Stimulated activated CD4-positive, alpha-beta T cell treated with anti-CD3 and anti-CD28 coated beads, Interleukin-12 subunit alpha, Interleukin-12 subunit beta, amount 100 ng/mL, for 4 hours (primary cell): Measurements from ENCODE around the gene FLT3.

Source experiments
- DNase-seq: peaks from one replicate; pipeline ENCODE4 v3.0.0-alpha.2; 2020

The FLT3 gene

DNA sequence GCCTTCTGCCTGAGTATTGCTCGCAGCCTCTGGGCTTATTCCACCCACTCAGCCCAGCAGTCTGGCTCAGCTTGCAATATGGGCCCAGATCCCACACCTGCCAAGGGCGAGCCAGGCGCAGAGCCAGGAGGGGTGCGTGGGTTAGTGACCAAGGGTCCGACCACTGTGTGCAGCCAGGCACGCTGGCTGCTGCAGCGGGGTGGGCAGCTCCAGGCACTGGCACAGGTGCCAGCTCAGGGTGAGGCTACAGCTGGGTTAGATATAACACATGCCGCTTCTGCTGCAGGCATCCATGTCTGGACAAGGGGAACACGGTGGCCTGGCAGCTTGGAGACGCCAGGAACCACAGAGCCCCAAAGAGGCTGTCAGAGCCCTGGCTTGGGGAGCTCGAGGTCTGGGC, 99.3 kb downstream of the FLT3 start:
- no peak for DNase-seq

DNA sequence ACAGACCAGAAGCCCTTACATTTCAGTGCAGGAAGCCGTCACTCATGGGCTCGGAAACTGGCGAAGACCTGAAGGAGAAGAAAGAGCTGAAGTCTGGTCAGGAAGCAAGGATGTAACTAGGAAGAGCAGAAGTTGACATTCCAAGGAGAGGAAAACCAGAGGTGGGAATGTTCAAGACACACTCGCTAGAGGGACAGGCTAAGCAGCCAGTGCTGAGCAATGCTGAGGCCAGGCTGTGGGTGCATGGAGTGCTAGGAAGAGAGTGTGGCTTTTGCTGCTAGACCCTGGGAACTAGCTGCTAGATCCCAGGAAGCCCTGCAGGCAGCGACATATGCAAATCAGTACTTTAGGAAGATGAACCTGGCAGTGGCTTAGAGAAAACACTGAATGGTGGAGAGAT, 99.8 kb downstream of the FLT3 start:
- no peak for DNase-seq

DNA sequence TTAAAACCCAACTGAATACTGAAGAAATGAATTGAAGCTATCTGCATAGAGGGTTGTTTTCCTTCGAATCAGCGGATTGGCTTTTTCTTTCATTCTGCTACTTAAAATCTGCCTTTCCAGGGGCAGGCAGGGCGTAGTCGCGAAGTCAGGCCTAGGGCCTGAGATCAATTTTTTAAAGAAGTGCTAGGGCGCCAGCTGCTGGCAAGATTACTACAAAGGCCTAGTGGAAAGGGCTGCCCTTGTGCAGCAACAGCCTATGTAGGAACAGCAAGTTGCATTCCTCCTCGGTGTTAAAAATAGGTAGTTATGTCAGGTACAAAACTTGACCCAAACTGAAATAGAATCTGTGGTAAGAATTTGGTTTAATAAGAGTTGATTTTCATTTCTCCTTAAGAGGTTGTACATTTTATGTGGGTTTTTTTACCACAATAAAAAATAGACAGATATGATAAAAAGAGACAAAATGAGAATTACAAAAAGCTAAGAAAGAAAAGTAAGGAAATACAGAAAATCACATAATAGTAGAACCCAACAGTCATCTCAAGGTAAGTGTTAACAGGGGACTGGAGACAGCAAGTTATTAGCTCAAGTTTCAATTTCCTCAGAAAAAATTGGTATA, 102.4 kb downstream of the FLT3 start:
- DNase-seq: no peak

DNA sequence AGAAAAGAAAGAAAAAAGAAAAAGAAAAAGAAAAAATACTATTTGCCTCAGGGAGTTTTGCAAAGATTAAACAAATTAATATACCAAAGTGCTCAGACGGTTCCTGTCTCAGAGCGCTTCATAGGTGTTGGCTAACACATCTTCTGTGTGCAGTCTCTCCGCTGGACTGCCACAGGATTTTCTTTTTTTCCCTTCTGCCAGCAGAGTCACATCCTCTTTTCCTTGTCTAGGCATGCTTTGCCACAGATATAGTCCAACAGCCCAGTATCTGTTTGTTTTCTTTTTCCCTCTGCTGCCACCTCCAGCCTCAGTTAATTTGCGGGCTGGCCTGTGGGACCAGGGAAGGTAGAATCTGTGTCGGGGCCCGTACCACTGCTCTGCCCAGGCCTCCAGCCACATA, 108.5 kb downstream of the FLT3 start:
- DNase-seq: no peak

DNA sequence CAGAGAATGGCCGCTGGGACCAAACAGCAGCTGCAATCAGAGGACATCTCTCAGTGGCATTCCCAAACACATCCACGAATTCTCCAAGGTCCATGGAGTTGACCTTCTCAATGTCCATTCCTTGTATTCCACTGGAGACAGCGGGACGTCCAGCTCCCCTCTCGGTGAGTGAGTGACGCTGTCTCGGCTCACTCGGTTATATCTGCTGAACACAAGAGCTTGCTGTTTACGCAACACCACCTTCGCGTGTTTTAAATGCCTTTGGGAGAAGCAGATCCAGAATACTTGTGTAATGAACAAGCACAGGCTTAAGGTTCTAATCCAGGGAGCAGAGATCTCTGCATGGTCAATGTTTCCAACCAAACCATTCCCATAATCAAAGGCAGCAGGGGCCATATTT, 111.9 kb downstream of the FLT3 start, which contains the start of gene URAD:
Gene URAD, minus strand, starts transcription at position 174 of the 400 bp plus-strand sequence. Its CDS starts 56 bp downstream, at position 118.
- DNase-seq: no peak

DNA sequence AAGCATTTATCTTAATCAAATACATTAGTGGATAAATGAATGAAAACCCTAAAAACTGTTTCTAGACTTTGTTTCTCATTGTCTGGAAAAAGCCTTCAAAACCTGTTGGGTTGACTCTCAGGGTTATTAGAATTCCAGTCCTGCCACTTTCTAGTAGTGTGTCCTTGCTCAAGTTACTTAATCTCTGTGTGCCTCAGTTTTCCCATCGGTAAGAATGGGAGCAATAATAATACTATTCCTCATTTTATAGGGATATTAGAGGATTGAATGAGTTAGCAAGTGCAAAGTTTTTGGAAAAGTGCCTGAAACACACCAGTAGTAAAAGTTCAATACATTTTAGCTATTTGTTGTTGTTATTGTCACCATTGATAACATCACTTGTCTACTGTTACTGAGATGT, 114.8 kb downstream of the FLT3 start:
- no peak for DNase-seq

DNA sequence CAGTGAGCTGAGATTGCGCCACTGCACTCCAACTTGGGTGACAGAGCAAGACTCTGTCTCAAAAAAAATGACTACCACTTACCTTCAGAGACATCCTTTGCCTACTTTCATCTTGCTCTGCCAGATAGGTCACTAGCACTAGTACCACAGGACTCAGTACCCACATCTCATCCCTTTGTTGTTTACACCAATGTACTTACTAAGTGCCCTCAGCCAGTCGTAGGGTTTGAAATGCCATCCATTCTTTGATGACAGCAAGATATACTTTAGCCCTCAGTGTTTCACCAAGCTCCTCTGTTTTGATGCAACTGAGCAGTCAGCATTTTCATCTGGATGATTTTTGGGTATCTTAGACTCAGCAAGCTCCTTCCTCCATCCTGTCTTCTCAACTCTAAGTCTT, 118.0 kb downstream of the FLT3 start:
- DNase-seq: no peak

DNA sequence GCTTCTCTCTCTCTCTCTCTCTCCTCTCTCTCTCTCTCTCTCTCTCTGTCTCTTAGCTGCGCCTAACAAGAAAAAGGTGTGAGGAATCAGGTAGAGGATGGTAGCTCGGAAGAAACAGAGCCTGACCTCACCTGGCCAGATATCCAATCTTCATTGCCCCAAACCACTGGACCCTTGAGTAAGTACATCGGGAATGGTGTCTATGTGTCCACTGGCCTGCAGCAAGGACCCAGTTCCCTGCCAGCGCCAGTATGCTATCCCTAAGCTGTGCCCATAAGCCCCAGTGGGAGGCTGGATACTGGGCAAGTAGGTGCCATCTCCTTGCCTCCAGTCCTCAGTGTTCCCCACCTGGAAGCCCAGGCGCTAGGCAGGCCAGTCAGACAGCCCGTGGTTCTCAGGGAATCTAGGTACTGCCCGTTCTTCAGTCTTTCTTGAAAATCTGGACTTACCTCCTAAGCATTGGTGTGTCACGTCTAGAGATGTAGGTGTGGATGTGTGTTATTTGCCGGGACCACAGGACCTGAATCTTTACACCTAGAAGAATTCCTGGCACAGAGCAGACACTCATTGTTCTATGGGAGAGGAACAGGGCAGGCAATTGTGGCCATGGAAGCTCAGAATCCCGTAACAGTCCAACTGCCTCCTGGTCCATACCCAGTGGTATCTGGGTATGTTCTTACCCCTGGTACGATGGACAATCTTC, 119.2 kb downstream of the FLT3 start:
- DNase-seq: no peak

DNA sequence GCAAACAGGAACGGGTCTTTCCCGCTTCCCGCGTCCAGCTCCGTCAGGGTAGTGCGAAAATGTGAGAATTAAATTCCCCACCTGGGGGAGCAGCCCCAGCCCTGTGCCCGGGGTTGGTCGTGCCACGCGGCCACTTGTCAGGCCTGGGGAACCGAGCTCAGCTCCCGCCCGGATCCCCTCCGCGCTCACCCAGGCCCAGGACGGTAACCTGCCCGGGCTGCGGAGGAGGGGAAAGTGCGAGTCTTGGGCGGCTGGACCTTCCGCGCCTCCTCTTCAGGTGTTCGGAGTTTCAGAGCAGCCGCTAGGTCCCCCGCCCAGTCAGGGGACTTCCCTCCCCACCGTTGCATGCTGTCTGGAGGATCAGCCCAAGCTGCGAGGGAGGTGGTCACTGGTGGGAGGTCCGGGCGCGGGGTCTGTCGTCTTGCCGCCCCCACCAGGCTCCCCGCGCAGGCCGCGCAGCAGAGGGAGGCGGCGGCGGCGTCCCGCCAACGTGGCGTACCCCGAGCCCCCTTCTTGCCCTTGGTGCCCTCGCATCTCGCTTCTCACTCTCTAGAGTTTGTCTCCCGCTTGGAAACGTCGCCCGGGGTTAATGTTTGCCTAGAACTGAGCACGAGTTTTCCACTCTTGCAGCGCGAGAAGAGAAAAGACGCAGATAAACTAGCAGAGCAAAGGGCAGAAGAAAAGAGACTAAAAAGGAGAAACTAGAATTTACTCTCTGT, 119.9 kb downstream of the FLT3 start:
- DNase-seq: no peak

DNA sequence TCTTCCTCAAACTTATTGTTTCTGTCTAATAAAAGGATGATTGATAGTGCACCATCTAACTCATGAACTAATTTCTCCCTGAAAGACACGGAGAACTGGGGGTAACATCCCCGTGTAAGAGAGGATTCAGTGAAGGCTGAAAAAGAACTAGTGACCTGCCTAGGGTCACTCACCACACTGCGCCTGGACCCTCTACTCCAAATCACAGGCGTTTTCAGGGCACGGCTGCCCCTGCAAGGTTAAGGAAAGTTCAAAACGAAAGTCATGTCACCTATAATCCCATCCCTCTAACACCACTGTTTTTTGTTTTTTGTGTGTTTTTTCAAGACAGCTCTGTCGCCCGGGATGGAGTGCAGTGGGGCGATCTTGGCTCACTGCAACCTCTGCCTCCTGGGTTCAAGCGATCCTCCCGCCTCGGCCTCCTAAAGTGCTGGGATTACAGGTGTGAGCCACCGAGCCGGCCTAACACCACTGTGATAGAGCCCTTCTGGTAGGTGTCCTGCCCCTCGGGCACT, 120.6 kb downstream of the FLT3 start:
- DNase-seq: no peak

DNA sequence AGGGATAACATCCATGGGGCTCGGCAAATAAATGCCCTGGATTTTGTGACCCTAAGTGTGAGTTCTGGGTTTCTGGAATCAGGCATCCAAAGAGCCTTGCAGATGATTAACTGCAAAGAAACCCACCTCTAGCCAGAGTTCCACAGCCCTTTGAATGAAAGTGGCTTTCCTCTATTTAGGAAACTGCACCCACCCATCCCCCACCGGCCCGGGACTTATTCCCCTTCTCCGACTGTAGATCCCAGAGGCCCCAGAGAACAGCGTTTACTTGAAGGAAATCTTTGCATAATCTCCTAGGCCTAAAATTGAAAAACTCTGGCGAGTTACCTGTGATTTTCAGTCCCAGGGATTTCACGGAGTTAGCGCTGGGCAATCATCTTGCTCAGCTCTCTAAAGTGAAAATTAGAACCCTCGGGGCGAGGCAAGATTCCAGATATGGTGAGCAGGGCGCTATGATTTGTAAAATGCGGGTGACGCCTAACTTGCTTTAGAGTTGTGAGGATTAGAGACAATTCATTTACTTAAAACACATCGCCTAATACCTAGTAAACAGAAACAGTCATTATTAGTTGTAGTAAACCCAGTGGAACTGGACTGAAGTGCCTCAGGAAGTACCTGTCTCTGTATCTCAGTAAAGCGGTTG, 121.3 kb downstream of the FLT3 start:
- DNase-seq: no peak

DNA sequence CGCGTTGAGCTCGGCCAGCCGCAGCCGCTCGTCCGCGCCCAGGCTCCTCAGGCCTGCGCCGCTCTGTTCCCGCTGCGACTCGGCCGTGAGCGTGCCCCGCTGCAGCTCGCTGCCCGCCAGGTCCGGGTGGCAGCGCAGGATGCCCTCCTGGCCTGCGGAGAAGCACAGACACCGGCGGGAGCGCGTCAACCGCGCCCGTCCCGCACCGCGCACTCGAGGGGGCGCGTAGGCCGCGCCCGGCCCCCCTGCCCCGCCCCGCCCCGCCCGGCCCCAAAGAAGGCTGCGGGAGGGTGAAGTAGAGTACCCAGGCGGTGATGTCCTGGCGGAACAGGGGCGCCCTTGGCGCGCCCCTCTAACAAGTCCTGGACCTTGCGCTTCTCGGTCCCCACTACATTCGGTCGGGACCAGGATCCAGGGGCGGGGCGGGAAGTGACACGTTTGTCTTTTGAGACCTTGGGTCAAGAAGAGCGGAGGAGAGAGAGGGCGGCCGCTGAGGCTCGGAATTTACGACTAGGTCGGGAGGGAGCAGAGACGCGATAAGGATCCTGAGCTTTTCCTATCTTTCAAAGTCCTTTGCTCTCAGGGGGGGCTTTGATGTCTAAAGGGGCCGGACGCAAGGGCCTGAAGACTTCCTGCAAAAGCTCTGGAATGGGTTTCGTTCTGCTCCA, 121.9 kb downstream of the FLT3 start:
- no peak for DNase-seq

DNA sequence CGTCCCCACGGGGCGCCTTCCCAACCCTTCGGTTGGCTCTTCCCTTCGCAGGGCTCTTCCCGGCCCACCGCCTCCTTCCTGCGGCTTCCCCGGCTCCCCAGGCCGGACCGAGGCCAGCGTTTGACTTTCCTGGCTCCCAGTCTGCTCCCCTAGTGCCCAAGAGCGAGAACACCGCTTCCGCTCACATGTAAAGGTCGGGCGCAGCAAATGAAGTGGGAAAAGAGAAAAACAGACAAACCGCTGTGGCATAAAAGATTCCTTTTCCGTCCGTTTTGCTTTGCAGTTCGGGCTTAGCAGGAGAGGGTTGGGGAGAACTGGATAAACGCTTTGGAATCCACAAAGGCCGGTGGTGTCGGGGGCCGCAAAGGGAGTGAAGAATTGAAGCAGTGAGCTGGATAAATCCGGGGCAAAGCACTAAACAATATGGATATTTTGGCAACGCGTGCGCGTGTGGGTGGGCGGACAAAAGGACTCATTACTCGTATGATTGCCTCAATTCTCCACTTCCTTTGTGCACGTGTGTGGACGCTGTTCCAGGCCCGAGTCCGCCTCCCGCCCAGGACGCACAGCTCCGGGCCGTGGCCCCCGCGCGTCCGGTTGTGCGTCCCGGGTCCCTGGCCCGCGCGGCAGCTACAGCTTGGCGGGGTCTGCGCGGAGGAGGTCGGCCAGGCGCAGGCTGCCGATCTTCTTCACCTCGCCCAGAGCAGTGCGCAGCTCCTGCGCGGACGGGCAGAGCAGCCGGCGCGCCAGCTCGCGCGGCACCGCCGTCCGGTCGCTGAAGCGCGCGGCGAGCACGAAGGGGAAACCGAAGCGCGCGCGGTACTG, 122.7 kb downstream of the FLT3 start:
- no peak for DNase-seq

DNA sequence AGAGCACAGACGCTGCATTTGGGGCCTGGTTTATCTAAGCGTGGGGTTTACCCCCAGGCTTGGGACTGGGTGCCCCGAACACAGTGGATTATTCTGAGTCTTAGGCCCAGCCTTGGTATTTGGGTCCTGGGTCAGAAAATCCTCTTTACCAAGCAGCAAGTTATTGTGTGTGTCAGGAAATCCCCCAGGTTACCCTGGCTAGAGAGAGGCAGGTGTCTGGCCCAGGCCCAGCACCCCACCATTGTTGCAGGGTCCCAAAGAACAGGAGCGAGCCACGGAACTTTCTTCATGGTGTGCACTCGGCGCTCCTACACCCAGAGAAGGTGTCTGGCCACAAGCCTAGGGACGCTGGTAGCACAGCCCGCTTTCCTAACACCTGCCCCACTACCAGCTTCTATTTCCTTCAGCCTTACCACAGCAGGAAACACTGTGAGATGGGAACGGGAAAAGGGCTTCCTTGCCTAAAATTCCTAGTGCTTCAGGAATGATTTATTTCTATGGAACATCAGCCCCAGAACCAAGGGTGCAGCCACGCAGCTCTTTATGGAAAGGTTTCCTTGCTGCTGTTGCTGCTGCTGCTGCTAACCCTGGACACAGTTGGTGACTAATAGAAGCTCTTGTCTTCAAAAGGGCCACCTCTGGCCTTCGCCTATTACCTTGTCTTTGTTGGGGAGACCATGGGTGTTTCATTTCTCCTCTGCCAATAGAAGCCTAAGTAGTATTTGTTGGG, 123.8 kb downstream of the FLT3 start:
- no peak for DNase-seq

DNA sequence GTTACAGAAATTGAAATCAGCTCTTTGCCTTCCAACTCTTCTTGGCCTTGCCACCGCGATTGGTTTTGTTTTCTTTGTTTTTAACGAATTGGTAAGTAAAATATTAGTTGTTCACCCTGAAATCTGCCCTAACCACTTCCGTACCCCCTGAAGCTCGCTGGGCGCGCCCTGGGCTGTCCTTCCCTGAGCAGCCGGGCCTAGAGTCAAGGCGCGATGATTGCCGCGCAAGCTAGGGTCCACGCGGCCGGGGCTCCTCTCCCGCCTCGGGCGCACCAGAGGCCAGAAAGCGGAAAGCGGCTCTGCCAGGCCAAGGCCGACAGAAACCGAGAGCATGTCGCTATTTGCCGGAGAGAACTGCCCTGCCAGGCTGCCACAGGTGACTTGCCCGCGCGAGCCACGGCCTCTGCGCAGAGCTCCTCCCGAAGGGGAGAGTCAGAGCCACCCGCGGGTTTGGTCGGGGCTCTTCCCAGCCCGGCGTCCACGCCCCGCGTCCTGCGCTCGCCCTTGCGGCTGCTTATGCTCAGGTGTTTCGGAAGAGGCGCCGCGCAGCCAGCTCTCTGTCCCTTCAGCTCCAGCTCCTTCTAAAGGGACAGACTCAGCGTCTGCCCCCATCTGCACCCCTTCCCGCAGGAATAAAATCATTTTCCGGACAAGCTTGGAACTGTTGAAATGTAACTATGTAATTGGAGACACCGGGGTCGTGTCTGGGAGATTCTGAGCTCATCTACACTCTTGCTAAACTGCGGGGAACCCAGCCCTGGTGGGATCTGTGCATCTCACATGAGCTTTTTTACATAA, 124.6 kb downstream of the FLT3 start:
- DNase-seq: no peak

DNA sequence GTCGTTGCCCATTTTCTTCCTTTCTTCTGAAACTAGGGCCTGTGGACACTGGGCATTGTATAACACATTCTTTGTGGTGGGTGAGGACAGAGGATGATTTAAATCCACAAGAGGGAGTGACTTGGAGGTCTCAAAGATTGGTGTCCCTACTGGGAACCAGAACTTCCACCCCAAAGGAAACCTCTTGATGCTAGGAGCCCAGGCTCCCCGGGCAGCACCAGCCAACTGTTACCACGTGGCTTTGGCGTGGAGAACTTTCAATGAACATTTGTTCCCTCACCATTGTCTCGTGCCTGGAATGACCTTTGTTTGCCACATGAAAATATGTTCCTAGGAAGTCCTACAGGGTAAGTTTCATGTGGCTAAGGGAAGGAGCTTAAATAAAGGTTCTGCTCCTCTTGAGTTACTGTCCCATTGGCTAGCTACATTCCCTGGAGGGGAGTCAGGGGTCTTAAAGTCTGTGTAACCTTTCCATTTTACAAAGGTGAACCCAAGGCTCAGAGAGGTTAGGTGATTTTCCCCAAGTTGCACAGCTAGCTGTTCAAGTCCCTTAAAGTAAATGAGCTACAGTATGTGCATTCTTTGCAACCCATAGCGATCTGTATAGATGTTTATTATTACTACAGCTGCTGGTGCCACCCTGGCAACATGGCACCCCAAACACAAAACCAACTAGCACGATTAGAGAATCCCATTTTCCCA, 126.3 kb downstream of the FLT3 start:
- no peak for DNase-seq

DNA sequence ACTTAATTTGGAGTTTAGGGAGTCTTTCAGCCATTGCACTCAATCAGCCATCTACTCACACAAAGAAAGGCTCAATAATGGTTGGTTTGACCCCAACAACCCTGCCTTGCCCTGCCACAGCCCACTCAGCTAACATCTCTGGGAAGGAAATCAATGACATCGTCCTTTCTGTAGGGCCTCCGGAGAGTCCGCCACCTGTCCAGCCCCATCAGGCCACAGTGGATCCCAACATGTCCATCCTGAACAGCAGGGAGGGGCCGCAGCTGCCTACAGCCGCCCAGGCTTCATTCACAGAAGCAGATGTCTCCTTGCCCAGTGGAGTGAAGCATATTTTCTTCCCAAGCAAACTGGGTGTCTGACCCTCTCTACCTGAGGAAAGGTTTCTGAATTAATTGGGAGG, 127.1 kb downstream of the FLT3 start:
- DNase-seq: no peak

DNA sequence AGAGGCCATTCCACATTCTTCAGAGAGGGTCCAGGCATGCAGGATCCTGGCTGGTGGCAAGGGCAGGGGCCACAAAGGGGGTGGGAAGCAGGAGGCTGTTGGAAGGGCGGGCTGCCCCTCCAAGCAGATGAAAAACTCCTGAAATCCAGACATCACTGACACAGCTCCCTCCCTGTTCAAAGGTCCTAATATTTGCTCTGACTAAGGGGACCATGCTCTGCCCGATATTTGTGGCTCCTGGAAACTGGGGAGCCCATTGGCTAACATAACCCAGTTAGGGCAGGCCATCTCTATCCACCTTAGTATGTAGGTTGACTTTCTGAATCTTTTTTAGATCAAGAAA, 127.9 kb downstream of the FLT3 start:
- DNase-seq: no peak

DNA sequence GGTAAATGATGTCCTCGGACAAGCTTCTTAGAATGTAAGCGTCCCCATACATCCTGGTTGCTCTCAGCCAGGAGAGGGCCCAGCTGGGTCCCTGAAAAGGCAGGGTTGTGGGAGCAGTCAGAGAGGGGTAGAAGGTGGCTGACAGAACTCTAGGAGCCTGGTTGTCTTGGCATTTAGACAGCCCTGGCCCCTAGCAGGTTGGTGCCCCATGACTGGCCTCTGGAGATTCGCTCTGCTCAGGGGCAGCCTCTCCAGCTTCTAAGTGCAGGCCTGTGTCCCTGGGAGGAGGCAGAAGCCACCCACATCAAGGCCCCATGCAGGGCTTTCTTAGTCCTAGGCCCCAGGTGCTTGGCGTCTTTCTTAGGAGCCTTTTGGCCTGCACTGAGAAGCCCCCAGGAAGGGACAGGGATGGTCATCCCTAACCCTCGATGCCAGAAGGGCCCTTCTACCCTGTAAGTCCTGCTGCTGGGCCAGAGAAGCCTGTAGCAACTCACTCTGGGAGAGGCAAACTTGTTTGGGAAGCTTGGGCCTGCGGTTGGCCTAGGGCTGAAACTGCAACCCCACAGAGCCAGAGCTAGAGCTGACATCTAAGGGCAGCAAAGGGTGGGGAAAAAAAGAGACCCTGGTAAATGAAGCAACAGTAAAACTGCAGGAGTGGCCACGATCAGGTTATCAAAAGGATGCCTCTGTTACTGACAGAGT, 128.4 kb downstream of the FLT3 start:
- no peak for DNase-seq
